ENCODE data around the gene RHO.
"Not testable (repeated sequence)": the region's sequence is repeated elsewhere in the genome, so short reads cannot be mapped to it uniquely, and the experiment has no call there.

RHO gene

DNA sequence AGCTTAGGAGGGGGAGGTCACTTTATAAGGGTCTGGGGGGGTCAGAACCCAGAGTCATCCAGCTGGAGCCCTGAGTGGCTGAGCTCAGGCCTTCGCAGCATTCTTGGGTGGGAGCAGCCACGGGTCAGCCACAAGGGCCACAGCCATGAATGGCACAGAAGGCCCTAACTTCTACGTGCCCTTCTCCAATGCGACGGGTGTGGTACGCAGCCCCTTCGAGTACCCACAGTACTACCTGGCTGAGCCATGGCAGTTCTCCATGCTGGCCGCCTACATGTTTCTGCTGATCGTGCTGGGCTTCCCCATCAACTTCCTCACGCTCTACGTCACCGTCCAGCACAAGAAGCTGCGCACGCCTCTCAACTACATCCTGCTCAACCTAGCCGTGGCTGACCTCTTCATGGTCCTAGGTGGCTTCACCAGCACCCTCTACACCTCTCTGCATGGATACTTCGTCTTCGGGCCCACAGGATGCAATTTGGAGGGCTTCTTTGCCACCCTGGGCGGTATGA, at the start of gene RHO:
Gene RHO, plus strand, starts transcription at position 51 of the 512 bp plus-strand sequence. Its CDS starts 95 bp downstream, at position 146.
- DNase-seq (ENCODE audit: low read depth) = no peak

DNA sequence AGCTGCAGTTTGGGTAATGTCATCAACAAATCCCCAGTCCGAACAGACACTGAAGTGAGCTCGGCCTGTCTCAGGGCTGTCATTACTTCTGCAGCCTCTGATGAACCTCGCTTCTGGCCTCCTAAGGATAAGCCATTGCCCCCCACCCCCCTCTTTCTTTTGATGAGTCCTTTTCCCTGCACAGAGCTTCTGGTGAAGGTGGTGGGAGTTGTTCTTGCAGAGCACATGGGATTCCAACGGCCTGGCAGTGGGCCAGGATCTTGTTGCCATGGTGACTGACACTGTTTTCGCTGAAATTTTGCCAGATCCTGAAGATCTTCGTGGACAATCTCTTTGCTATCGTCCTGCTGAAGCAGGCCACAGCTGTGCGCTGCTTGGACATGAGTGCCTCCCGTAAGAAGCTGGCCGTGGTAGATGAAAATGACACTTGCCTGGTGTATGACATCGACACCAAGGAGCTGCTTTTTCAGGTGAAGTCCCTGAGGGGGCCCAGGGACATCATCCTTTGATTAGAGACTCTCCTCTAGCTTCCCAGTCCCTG, 47.1 kb upstream of the RHO start:
- not testable (repeated sequence) for DNase-seq (ENCODE audit: low read depth)

DNA sequence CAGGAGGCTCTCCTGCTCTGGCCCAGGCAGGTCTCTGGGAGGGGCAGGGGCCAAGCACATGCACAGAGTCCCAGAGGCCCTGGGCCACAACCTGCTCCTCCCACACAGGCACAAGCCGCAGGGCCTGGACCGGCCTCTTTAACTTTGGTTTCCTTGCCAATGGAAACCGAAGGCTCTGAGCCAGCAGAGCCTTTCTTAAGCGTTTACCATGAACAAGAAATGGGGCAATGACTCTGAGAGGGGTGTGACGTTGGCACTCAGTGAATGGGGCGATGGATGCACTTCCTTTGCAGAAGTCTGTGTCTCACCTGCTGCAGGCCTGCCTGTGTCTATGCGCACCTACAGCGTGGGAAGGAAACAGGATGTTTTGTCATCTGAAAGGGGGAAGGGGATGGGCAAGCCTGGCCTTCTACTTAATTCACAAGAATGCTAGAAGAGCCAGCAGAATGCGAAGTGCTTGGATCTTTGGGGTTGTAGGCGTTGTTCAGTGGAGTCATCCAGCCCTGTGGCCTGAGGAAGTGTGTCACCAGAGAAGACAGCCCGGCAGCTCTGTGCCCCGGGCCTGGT, 46.6 kb upstream of the RHO start:
- DNase-seq (ENCODE audit: low read depth) = no peak

DNA sequence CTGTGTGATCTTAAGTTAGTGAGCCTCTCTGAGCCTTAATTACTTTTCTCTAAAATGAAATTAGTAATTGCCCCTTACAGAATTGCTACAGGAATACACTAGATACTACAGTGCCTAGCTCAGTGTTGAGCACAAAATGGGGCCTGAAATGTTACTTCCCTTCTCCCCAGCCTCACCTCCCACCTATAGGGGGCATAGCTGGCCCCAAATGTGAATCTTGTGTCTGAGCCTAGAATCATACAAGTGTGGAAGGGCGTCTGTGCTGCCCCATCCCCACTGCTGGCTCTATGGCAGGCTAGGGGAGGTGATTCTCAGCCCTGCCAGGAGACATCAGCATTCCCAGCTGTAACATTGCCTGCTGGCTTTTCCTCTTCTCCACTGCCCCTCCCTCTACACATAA, 45.7 kb upstream of the RHO start:
- DNase-seq (ENCODE audit: low read depth) = no peak

GRCh38 chr3:129483870-129484269, 44.6 kb upstream of the RHO start:
- no peak for DNase-seq (ENCODE audit: low read depth)

- not testable (repeated sequence) for DNase-seq (ENCODE audit: low read depth)
These were observed 43.3 kb upstream of the RHO start for GRCh38 chr3:129485146-129485545.

DNA sequence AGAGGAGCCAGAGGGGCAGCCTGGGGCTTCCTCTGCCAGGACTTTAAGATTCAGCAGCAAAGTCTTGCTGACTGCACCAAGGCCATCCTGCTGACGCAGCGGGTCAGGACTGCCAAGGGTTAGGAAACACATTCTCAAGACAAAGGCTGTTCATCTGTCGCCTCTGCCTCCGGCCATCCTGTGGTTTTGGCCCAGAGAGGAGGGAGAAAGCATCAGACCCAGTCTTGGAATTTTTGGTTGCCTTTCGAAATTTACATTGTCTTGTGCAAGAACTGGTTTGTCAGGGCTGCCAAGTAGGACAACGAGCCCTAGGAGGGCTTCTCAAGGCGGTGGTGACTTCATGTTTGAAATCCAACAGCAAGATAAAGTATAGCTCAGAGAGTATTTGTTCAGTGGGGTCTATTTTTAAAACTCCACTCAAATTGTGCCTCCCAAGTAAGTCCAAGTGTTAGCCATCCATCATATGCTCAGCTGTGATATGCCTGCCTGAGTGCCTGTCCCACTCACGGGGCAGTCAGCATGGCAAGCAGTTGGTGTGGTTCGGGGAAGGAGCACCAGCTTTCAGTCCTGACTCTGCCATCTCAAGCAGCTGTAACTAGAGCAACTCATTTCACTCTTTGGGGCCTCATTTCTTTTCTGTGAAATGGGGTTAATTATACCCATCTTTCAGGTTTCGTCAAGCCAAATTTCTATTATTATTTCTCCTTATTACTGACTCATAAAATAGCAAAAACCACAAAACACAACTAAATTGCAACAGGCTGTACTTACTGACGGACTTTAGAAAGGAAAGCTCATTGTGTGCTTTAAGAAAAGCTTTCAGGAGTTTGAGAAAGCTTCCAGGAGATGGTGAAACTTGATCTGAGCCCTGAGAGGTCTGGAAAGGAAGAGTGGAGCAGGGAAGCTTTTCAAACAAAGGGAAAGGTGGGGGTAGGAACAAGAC, 42.4 kb upstream of the RHO start:
- DNase-seq (ENCODE audit: low read depth) = no peak

DNA sequence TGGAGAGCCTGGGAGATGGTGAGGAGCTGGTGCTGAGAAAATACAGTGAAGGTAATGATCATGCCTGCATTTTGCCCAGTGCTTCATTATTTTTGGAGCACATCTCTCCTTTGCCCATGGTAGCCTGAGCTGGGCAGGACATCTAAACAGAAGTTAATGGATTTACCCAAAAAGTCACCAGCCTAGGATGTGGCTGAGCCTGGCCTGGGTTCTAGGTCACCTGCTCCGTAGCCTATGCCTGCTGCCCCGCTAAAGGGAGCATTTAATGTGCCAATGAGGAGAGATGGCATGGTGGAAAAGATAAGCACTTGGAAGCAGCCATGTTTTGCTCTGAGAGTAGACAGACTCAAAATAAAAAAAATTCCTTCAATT, 41.8 kb upstream of the RHO start:
- no peak for DNase-seq (ENCODE audit: low read depth)

DNA sequence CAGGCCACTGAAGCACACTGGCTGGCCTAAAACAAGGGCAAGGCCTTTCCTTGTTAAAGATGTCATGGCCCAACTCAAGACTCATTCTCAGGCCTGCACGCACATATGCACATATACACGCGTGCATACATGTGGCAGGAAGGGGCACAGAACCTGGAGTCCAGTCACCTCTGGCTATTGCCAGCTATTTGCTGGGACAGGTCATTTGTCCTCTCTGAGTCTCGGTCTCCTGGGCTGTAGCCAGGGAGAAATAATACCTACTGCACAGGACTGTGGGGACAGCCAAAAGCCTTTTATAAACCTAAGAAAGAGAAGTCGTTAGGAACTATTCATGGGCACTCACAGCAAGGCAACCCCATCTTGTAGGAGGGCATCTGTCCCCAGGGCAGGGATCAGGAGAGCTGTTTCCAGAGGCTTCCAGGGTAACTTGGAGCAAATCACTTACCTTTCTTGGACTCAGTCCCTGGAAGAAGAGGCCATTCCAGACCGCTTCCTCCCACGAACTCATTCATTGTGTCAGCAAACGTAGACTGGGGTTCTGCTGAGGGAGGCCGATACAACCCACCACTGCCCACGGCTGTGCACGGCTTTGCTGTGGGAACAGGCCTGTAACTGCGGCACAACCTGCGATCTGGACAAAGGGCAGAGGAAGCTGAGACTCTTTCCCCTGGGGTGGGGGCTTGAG, 41.1 kb upstream of the RHO start:
- DNase-seq (ENCODE audit: low read depth) = no peak

DNA sequence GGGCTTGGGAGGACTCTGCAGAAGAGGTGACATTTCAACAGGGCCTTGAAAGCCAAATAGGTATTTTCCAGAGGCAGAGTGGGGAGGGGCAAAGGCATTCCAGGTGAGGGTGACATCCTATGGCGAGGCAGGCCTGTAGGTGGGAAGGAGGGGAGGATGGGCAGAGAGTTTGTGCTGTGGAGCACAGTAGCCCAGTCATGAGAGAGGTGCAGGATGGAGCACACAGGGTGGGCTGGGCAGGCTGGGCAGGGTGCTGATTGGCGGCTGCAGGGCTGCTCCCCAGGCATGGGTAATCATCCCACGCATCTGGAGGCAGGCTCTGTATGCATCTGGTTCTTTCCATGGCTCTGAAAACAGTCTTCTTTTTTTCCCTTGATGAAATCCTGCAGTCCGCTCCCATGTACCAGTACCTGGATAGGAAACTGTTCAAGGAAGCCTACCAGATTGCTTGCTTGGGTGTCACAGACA, 40.5 kb upstream of the RHO start:
- not testable (repeated sequence) for DNase-seq (ENCODE audit: low read depth)

GRCh38 chr3:129489258-129489657, 39.2 kb upstream of the RHO start:
- DNase-seq (ENCODE audit: low read depth) = not testable (repeated sequence)

DNA sequence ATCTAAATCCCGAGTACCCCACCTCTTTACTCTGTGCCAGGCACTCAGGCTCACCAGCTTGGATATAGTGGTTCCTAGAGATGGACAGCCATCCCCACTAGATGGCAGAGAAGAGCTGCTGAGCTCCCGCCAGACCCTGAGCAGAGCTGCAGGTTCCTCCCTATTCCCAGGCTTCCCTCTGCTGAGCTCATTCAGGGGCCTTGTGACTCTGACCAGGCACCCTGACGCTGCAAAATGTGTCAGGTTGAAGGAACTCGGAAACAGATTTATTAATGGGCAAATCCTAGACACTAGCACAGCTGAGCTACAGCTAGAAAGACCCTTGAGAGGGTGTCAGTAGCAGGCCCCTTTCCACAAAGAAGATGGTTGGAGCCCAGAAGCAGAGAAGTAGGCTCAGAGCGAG, 38.2 kb upstream of the RHO start:
- DNase-seq (ENCODE audit: low read depth) = no peak

DNA sequence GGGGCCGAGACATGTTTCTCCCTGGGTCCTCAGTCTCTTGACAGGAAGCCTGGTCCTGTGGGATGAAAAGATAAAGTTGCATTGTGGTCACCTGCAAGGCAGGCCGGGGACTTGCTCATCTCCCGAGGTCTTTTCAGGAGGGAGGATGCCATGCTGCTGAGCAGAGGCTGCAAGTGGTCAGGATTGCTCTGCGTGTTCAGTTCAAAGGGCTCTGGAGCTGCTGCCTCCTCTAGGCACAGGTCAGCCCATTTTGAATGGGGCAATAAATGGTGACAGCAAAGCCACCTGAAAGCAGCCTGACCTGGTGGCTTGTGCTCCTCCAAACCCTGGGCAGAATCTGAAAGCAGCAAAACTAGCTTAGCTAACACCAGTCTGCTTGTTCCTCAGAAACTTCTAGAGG, 37.4 kb upstream of the RHO start:
- not testable (repeated sequence) for DNase-seq (ENCODE audit: low read depth)

- DNase-seq (ENCODE audit: low read depth) = no peak
These were observed 36.6 kb upstream of the RHO start for GRCh38 chr3:129491794-129492193.

DNA sequence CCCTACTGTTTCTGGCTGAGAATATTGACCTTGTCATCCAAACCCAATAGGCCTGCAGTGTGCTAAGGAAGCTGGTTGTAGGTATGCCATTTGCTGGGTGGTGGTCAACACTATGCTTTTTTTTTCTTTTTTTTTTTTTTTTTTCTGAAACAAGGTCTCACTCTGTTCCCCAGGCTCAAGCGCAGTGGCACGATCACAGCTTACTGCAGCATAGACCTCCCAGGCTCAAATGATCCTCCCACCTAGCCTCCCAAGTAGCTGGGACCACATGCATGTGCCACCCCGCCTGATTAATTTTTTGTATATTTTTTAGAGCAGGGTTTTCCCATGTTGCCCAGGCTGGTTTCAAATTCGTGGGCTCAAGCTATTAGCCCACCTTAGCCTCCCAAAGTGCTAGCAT, 35.7 kb upstream of the RHO start:
- no peak for DNase-seq (ENCODE audit: low read depth)

GRCh38 chr3:129493206-129493605, 35.2 kb upstream of the RHO start:
- no peak for DNase-seq (ENCODE audit: low read depth)

GRCh38 chr3:129494499-129494898, 33.9 kb upstream of the RHO start:
- DNase-seq (ENCODE audit: low read depth) = not testable (repeated sequence)

DNA sequence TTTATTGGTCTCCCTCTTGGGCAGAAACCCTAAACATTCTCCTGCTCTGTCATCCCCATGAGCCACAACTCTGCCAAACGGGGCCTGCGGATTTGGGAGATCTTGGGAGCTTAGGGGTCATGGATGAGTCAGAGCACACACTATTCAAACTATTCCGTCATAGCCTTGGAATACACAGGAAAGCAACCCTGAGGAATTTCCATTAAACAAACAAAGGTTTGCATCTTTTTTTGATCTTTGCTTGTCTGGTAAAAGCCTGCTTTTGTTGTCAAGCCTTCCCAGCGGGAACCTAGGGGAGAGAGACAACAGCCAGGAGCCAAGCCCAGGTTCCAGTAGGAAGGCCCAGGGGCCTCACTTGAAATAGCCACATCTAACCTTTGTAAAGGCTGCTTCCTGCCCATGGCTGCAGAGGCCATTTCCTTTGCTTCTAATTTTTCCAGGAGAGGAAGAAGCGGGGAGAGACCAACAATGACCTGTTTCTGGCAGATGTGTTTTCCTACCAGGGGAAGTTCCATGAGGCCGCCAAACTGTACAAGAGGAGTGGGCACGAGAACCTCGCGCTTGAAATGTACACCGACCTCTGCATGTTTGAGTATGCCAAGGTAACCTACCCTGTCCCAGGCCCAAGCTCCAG, 33.3 kb upstream of the RHO start:
- DNase-seq (ENCODE audit: low read depth) = not testable (repeated sequence)

DNA sequence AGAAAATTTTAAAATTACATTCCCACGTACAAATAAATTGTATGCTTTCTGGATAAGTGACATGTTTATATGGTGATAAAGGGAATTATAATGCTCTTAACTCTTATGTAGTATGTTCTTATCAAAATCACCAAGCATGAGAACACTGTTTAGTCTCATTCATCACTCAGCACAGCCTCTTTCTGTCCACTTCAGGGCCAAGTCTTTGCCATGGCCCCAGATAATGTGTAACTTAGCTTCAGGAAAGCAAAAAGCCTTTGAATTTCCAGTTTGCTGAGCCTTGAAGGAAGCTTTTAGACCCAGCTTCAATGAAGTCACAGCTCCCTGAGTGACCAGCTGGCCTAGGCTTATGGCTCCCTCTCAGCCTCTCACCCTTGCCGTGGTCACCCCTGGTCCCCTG, 30.6 kb upstream of the RHO start:
- not testable (repeated sequence) for DNase-seq (ENCODE audit: low read depth)

DNA sequence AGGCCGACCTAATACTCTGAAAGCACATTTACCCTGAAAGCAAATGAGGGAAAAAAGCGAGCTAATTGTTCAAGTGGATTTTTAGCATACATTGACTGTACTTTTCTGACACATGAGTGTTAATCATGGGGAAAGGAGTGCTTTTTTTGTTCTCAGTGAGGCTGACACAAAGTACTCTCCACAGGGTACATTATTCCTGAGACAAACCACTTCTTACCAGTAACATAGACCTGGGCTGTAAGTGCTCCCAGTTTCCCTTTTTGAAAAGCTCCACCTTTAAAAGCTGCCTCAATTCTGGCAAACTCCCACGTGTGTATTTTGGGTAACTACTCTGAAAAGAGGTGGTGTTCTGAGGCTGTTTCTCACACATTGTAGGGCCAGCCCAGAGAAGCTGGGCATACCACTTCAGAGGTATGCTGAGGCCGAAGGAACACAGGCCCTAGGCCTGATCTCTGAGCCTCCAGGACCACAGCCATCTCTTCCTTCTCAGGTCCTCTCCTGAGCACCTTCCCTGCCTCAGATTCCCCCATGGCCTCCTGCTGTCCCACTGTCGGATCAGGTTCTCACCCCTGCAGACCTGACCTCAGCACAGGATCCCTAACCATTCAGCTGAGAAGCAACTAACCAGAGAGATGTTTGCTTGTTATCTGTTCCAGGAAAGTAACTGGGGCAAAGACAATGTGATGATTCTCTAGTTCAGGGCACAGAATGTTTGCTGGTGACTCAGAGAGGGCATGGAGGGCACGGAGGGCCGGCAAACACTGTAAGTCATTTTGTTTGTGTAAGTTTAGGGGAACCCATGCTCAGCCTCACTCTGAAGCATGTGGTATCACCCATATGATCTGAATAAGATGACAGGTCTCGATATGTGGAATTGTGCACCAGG, 29.6 kb upstream of the RHO start:
- DNase-seq (ENCODE audit: low read depth) = not testable (repeated sequence)

Data from stimulated activated CD8-positive, alpha-beta memory T cell treated with anti-CD3 and anti-CD28 coated beads, Interleukin-15, amount 100 ng/mL, for 24 hours (primary cell).